Measurements from ENCODE around the gene ZNF689. TPM values are rescaled to one million over a fixed set of nuclear protein-coding genes. Genes with fewer than 3 reads are reported as not detected.

The ZNF689 gene
- total and polyA plus RNA-seq, 2 of the 13 experiments (the other 11 are each of a cell fraction or from before 2014, with no cell fraction given), result 9.7 to 19.5 TPM

GRCh38 chr16:30656974-30657865 is 47.0 kb upstream of the ZNF689 start (continued):
- no peak for TF ChIP-seq ZBTB33 (CRISPR knock-in tag; IDR thresholded peaks at IDR 0.05)
- no peak for TF ChIP-seq TFDP2 (CRISPR knock-in tag; IDR thresholded peaks at IDR 0.05)
- TF ChIP-seq HMG20B (CRISPR knock-in tag; conservative IDR thresholded peaks at IDR 0.05), result no peak
- TF ChIP-seq, protein P1, sequence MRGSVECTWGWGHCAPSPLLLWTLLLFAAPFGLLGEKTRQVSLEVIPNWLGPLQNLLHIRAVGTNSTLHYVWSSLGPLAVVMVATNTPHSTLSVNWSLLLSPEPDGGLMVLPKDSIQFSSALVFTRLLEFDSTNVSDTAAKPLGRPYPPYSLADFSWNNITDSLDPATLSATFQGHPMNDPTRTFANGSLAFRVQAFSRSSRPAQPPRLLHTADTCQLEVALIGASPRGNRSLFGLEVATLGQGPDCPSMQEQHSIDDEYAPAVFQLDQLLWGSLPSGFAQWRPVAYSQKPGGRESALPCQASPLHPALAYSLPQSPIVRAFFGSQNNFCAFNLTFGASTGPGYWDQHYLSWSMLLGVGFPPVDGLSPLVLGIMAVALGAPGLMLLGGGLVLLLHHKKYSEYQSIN (CRISPR knock-in tag; IDR thresholded peaks at IDR 0.05; ENCODE audit: borderline replicate concordance), result no peak
- no peak for TF ChIP-seq BHLHE40 (IDR thresholded peaks at IDR 0.05; ENCODE audit: low read length)
- TF ChIP-seq, protein P2, sequence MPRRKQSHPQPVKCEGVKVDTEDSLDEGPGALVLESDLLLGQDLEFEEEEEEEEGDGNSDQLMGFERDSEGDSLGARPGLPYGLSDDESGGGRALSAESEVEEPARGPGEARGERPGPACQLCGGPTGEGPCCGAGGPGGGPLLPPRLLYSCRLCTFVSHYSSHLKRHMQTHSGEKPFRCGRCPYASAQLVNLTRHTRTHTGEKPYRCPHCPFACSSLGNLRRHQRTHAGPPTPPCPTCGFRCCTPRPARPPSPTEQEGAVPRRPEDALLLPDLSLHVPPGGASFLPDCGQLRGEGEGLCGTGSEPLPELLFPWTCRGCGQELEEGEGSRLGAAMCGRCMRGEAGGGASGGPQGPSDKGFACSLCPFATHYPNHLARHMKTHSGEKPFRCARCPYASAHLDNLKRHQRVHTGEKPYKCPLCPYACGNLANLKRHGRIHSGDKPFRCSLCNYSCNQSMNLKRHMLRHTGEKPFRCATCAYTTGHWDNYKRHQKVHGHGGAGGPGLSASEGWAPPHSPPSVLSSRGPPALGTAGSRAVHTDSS (CRISPR knock-in tag; conservative IDR thresholded peaks at IDR 0.05), result no peak
- TF ChIP-seq, protein P3, sequence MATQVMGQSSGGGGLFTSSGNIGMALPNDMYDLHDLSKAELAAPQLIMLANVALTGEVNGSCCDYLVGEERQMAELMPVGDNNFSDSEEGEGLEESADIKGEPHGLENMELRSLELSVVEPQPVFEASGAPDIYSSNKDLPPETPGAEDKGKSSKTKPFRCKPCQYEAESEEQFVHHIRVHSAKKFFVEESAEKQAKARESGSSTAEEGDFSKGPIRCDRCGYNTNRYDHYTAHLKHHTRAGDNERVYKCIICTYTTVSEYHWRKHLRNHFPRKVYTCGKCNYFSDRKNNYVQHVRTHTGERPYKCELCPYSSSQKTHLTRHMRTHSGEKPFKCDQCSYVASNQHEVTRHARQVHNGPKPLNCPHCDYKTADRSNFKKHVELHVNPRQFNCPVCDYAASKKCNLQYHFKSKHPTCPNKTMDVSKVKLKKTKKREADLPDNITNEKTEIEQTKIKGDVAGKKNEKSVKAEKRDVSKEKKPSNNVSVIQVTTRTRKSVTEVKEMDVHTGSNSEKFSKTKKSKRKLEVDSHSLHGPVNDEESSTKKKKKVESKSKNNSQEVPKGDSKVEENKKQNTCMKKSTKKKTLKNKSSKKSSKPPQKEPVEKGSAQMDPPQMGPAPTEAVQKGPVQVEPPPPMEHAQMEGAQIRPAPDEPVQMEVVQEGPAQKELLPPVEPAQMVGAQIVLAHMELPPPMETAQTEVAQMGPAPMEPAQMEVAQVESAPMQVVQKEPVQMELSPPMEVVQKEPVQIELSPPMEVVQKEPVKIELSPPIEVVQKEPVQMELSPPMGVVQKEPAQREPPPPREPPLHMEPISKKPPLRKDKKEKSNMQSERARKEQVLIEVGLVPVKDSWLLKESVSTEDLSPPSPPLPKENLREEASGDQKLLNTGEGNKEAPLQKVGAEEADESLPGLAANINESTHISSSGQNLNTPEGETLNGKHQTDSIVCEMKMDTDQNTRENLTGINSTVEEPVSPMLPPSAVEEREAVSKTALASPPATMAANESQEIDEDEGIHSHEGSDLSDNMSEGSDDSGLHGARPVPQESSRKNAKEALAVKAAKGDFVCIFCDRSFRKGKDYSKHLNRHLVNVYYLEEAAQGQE (IDR thresholded peaks at IDR 0.05; ENCODE audit: borderline replicate concordance in 1 of 2, low read depth in 1 of 2, low read length in 2 of 2), result no peak
- TF ChIP-seq ZNF850 (CRISPR knock-in tag; conservative IDR thresholded peaks at IDR 0.05), result no peak
- no peak; the same call in 1 of the 2 replicates for TF ChIP-seq HES4 (CRISPR knock-in tag; IDR thresholded peaks at IDR 0.05; ENCODE audit: borderline replicate concordance)
- TF ChIP-seq ZNF451 (CRISPR knock-in tag; IDR thresholded peaks at IDR 0.05), result no peak
- TF ChIP-seq HOMEZ (CRISPR knock-in tag; IDR thresholded peaks at IDR 0.05; ENCODE audit: low read depth), result no peak
- peak; percentile 48; the same call in 1 of the 2 replicates for TF ChIP-seq SMAD3 (CRISPR knock-in tag; IDR thresholded peaks at IDR 0.05)

Measured in HepG2 (cell line).